ENCODE results near the gene KLHL18. TPM values are rescaled to one million over a fixed set of nuclear protein-coding genes. Genes with fewer than 3 reads are reported as not detected.
A peak's percentile ranks its signal among the peaks of the same experiment; 100 is the strongest.

KLHL18 gene
- total RNA-seq, 1 experiment from 2014 or later, result 36.6 TPM

- no peak for TF ChIP-seq CTCF (IDR thresholded peaks at IDR 0.05; ENCODE audit: unreplicated experiment)
- Mint-ChIP-seq H3K36me3 (ENCODE audit: insufficient read depth, unreplicated experiment) (peaks cover 35% of the 10 kb centered on the region), H3K4me3 (ENCODE audit: unreplicated experiment) (no peak overlapping the region), H3K27me3 (ENCODE audit: insufficient read depth, unreplicated experiment) (no peaks in the 10 kb centered on the region), H3K27ac (ENCODE audit: low read depth, unreplicated experiment) (no peak overlapping the region), H3K4me1 (ENCODE audit: insufficient read depth, unreplicated experiment) (peaks cover 10% of the 10 kb centered on the region), H3K9me3 (ENCODE audit: unreplicated experiment) (no peaks in the 10 kb centered on the region)
- intact Hi-C loops (cut with micrococcal nuclease), result no loop called here
- CTCF ChIA-PET, result interaction anchor here (0.6 to 1.1 kb wide), 2 partner anchors 17 to 433 kb away, joined by 4 read pairs; no protein-coding TSS in a partner anchor
- DNase-seq (ENCODE audit: unreplicated experiment), result no peak
- no TSS peak for BruUV-seq (replicated peaks)
- POLR2A ChIA-PET, result interaction anchor here (0.5 to 1.6 kb wide), 2 partner anchors 38 to 638 kb away, joined by 3 to 5 read pairs; partner anchors contain the start of gene PTPN23
Measured at GRCh38 chr3:47342812-47343211, 60.1 kb downstream of the KLHL18 start.

DNA sequence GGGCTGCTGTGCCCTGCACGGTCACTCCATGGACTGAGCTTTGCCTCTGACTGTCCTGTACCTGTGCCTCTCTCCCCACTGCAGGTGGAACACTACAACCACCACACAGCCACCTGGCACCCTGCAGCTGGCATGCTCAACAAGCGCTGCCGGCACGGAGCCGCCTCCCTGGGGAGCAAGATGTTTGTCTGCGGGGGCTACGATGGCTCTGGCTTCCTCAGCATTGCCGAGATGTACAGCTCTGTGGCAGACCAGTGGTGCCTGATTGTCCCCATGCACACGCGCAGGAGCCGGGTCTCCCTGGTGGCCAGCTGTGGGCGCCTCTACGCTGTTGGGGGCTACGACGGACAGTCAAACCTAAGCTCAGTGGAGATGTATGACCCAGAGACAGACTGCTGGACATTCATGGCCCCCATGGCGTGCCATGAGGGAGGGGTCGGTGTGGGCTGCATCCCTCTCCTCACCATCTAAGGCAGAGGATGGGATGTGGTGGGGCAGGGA is 60.8 kb downstream of the KLHL18 start:
- TF ChIP-seq CTCF (IDR thresholded peaks at IDR 0.05; ENCODE audit: unreplicated experiment), result no peak
- no peak overlapping the region for H3K27ac Mint-ChIP-seq (ENCODE audit: low read depth, unreplicated experiment)
- ChIA-PET POLR2A (interaction anchor here (0.5 to 1.6 kb wide), 2 partner anchors 37 to 638 kb away, joined by 3 to 5 read pairs; partner anchors contain the start of gene PTPN23), CTCF (interaction anchor here (0.6 to 0.7 kb wide), 3 partner anchors 18 to 65 kb away, joined by 3 to 4 read pairs (median 4); no protein-coding TSS in a partner anchor)
- no TSS peak for BruUV-seq (replicated peaks)
- H3K4me1 Mint-ChIP-seq (ENCODE audit: insufficient read depth, unreplicated experiment), result peaks cover 10% of the 10 kb centered on the region
- no peak overlapping the region for H3K4me3 Mint-ChIP-seq (ENCODE audit: unreplicated experiment)
- H3K9me3 Mint-ChIP-seq (ENCODE audit: unreplicated experiment), result no peaks in the 10 kb centered on the region
- no peak for DNase-seq (ENCODE audit: unreplicated experiment)
- H3K36me3 Mint-ChIP-seq (ENCODE audit: insufficient read depth, unreplicated experiment), result peaks cover 29% of the 10 kb centered on the region
- intact Hi-C loops (cut with micrococcal nuclease), result no loop called here
- no peaks in the 10 kb centered on the region for H3K27me3 Mint-ChIP-seq (ENCODE audit: insufficient read depth, unreplicated experiment)

DNA sequence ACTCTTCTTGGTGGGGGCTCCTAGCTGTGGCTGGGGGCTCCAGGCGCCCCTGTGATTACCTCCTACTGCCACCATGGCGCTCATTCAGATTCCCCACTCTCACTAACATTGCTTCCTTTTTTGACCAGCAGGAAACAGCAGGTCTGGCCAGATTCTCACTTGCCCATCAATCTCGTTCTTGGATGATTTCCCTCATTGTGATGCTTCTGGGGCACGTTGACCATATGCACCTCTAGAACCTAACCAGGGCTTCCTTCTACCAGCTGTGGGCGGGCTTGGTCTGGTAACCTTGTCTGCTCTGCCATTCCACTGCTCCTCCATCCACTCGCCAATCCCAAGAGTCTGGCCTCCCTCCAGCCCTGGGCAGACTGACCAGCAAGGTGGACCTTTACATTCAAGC is 62.2 kb downstream of the KLHL18 start:
- no peaks in the 10 kb centered on the region for H3K9me3 Mint-ChIP-seq (ENCODE audit: unreplicated experiment)
- intact Hi-C loops (cut with micrococcal nuclease), result no loop called here
- no peak overlapping the region for H3K4me3 Mint-ChIP-seq (ENCODE audit: unreplicated experiment)
- no peak for DNase-seq (ENCODE audit: unreplicated experiment)
- BruUV-seq (replicated peaks), result no TSS peak
- CTCF ChIA-PET, result no interaction called here
- TF ChIP-seq CTCF (IDR thresholded peaks at IDR 0.05; ENCODE audit: unreplicated experiment), result no peak
- H3K4me1 Mint-ChIP-seq (ENCODE audit: insufficient read depth, unreplicated experiment), result peaks cover 10% of the 10 kb centered on the region
- H3K27ac Mint-ChIP-seq (ENCODE audit: low read depth, unreplicated experiment), result no peak overlapping the region
- no peaks in the 10 kb centered on the region for H3K27me3 Mint-ChIP-seq (ENCODE audit: insufficient read depth, unreplicated experiment)
- peaks cover 21% of the 10 kb centered on the region for H3K36me3 Mint-ChIP-seq (ENCODE audit: insufficient read depth, unreplicated experiment)
- POLR2A ChIA-PET, result no interaction called here

DNA sequence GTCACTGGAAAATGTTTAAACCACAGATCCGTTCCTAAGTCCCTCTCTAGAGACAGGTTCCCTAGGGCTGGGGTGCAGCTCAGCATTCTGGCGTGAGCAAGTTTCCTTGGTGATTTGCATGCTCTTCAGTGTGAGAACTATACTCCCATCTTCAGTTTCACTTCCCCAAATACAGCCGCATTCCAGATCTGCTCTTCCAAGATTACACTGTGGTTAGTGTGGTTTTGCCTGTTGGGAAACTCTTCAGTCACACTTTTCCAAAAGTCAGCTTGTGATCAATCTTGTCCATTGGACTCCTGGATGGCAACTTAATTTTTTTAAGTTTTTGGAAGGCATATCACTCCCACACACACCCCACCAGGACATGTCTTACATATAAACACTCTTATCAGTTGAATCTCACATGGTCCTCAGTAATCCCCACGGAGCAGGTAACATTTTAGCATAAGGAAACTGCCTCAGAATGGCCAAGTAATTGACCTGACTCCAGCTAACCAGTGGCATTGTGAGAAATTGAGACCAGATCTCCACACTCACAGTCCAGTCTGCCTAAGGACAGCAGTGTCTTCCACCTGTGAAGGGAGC is 64.6 kb downstream of the KLHL18 start:
- Mint-ChIP-seq H3K36me3 (ENCODE audit: insufficient read depth, unreplicated experiment) (peaks cover 15% of the 10 kb centered on the region), H3K27ac (ENCODE audit: low read depth, unreplicated experiment) (no peak overlapping the region), H3K27me3 (ENCODE audit: insufficient read depth, unreplicated experiment) (no peaks in the 10 kb centered on the region), H3K9me3 (ENCODE audit: unreplicated experiment) (no peaks in the 10 kb centered on the region), H3K4me1 (ENCODE audit: insufficient read depth, unreplicated experiment) (peaks cover 10% of the 10 kb centered on the region), H3K4me3 (ENCODE audit: unreplicated experiment) (no peak overlapping the region)
- BruUV-seq (replicated peaks), result no TSS peak
- TF ChIP-seq CTCF (IDR thresholded peaks at IDR 0.05; ENCODE audit: unreplicated experiment), result no peak
- POLR2A ChIA-PET, result no interaction called here
- DNase-seq (ENCODE audit: unreplicated experiment), result peak; percentile 22
- intact Hi-C loops (cut with micrococcal nuclease), result no loop called here
- CTCF ChIA-PET, result no interaction called here

All from MCF 10A (cell line).